NK-92 (cell line): ENCODE data around the gene ACOXL.
"Not testable (repeated sequence)": the region's sequence is repeated elsewhere in the genome, so short reads cannot be mapped to it uniquely, and the experiment has no call there.

Experiments used
- DNase-seq: peaks from one replicate; lab custom pipeline; 2025; ENCODE audit not compliant: unreplicated experiment; lab: John Stamatoyannopoulos, UW

ACOXL gene

GRCh38 chr2:111050701-111051376 is 318.5 kb downstream of the ACOXL start:
- DNase-seq, result no peak

GRCh38 chr2:111052621-111053020 is 320.2 kb downstream of the ACOXL start:
- no peak for DNase-seq

DNA sequence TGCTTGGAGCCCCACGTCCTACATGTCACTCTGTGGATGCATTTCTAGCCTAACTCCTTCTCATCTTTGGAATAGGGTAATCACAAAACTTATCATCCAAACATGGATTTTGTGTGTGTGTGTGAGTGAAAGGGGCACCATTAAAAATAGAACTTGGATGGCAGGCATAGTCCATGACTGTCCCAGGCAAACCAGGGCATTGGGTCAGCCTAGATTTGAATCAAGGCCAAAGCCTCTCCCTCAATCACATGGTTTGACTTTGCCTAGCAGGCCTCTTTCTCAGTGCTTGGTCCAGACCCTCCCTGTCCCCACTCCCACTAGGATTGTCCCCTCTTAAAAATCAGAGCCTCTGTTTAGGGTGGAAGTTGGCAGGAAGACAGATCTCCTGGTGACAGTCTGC is 320.9 kb downstream of the ACOXL start:
- no peak for DNase-seq

GRCh38 chr2:111053825-111054515 is 321.6 kb downstream of the ACOXL start:
- no peak for DNase-seq

DNA sequence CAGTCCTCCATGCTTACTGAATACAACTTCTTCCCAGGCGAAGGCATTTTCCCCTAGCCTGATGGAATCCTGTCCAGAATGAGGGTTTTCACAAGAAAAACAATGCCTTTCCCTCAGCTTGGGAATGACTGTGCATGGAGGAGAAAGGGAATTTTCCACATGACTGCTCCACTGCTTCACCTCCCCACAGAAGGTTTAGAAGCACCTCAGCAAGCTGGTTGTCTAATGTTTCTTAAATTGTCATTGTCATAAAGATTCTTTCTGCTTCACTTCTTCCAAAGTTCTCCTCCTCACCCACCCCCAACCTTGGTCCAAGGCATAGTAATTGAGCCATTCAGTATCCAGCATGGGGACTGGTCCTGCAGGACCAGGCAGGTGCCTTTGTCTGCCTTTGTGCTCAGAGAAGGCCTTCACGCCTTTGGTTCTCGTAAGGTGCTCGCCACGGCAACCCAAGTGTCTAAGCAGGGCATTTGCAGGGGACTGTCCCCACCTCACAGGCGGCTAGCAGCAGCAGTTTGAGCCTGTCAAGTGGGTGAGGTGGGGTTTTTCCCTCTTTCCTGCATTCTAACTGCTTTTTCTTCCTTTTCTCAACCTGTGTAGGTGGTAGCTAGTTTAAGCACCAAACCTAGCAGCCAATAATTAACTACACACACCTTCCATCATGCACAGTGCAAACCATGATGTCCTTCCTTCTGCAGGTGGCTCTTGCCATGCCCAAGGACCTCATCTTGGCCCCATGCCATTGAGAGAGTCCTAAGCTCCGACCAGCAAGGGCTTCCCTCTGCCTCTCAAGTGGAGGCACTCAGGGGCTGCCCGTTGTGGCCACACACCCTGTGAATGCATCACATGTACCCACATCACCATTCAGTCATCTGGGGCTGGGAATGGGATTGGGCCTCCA is 322.7 kb downstream of the ACOXL start:
- no peak for DNase-seq

GRCh38 chr2:111055735-111056134 is 323.4 kb downstream of the ACOXL start:
- DNase-seq, result no peak

DNA sequence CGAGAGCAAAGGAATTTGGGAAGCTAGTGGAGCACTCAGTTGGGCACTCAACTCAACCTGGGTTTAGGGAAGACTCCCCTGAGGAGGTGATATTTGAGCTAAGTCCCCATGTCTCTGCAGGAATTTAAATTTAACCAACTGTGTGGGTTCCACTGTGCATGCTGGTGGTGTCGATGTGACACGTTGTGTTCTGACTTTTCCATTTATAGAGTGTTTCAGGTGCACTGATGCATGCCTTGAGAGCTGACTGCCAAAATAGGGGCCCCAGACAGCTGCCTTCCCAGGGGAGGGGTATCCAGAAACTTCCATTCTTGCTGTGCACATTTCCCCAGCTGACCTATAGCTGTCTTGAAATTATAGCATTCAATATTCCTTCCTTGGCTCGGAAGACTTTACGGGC is 324.7 kb downstream of the ACOXL start:
- no peak for DNase-seq

GRCh38 chr2:111057721-111058120 is 325.3 kb downstream of the ACOXL start:
- DNase-seq, result no peak

DNA sequence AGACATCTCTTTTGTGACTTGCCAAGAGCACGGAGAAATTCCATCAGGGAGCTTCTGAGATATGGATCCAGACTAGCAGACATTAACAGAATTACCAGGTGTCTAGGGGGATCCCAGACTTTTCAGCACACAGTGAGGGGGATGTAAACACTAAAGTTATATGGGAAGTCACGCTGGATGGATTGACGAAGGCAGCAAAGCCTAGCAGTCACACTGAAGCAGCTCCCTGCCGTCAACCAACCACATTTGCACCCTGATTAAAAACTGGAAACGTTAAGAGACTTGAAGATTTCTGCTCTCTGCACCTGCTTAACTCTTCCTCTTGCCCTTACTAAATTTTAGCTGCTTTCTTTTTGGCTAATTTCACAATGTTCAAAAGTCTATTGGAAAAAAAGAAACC is 325.9 kb downstream of the ACOXL start:
- no peak for DNase-seq

DNA sequence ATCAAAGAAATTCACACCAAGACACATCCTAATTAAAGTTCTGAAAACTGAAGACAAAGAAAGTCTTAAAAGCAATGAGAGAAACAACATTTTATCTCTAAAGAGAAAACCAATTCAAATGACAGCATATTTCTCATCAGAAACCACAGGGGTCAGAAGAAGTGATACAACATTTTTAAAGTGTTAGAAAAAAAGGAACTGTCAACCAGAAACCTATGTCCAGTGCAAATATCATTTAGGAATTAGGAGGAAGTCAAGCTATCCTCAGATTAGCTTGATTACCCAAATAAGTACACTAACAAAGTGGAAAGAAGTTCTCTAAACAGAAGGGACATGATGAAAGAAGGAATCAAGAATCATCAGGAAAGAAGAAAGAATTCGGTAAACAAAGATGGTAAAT is 328.8 kb downstream of the ACOXL start:
- DNase-seq, result no peak

- no peak for DNase-seq
These were observed 330.0 kb downstream of the ACOXL start for GRCh38 chr2:111062417-111062816.

DNA sequence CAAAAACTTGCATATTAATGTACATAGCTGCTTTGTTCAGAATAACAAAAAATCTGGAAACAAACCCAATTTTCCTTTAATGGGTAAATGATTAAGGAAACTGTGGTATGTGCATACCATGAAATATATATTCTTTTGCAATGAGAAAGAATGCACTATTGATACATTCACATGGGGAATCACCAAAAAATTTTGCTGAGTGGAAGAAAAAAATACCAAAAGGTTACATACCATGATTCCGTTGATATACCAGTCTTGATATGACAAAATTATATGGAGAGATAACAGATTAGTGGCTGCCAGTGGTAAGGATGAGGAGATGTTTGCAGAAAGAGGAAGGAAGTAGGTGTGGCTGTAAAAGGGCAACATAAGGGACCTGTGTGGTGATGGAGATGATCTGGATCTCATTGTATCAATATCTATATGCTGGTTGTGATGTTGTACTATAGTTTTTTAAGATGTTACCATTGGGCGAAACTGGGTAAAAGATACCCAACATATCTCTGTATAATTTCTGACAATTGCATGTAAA is 333.8 kb downstream of the ACOXL start:
- no peak for DNase-seq

GRCh38 chr2:111068435-111069058 is 336.2 kb downstream of the ACOXL start:
- DNase-seq, result no peak

GRCh38 chr2:111069722-111070121 is 337.3 kb downstream of the ACOXL start:
- DNase-seq, result no peak

- no peak for DNase-seq
These were observed 339.3 kb downstream of the ACOXL start for GRCh38 chr2:111071600-111072171.

- DNase-seq, result no peak
These were observed 340.0 kb downstream of the ACOXL start for GRCh38 chr2:111072220-111072871.

- not testable (repeated sequence) for DNase-seq
These were observed 350.3 kb downstream of the ACOXL start for GRCh38 chr2:111082659-111083058.

DNA sequence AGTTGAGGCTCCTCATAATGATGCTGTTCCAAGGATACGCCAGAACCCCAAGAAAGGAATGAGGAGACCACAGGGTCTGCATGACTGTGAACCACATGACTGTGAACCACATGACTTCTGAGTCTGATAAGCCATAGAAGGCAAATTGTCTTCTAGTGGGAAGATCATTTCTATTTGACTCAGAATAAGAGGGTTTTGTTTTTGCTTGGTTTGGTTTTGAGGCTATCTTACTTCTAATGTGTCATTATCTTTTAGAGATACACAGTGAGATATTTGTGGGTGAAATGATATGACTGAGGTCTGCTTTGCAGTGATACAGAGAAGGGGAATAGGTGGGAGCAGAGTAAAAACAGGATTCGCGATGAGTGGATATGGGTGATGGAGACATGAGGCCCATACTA is 359.4 kb downstream of the ACOXL start:
- DNase-seq, result no peak

DNA sequence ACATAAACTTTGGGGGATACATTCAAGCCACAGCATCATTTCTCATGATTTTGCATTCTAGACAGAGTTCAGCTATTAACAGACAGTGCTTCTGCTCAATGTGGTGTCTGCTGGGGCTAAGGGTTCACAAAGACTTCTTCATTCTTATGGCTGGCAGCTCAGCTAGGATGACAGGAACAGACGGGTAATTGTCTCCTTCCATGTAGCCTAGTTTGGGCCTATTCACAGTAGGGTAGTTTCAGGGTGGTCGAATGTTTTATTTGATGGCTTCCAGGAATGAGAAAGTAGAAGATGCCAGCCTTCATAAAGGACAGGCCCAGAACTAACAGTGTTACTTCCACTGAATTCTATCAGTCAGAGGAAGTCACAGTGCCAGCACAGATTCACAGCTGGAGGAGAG is 362.3 kb downstream of the ACOXL start:
- DNase-seq, result no peak

DNA sequence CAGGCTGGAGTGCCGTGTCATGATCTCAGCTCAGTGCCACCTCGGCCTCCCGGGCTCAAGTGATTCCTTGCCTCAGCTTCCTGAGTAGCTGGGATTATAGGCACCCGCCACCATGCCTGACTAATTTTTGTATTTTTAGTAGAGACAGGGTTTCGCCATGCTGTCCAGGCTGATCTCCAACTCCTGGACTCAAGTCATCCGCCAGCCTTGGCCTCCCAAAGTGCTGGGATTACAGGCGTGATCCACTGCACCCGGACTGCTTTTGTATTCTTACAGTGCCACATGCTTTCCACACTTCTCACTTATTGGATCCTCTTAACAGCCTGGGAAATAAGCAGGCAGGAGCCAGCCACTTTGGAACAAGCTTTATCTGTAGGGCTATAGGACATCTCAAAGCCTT is 363.1 kb downstream of the ACOXL start:
- DNase-seq, result no peak
